ENCODE measurements around the gene TGM6.

DNA sequence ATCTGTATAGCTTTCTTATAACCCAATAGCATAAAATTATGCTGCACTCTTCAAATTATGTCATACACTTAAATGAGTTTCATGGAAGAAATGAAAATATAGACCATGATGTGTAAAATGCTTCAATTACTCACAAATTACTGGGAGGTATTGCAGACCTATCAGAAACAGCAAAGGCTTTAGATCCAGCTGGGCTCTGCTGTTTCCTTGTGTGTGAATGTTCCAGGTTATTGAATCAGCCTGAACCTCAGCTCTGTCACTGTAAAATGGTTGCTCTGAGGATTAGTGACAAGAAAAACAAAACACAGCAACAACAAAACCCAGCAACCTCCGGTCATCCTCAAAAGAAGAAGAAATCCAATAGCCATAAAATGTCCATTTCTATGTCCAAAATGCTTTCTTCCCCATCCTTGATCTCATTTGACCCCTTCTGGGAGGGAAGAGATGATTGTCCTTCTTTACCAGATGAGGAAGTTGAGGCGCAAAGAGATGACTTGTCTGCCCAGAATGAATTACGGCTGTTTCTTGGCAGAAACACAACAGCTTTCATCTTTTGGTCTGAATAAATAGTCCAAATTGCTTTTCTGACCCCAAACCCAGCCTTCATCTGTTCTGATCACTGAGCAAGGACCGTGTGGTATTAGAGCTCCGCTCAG, 42.2 kb upstream of the TGM6 start:
- TF ChIP-seq CTCF (conservative IDR thresholded peaks at IDR 0.05; ENCODE audit: low read length) (no peak), EZH2phosphoT487 (IDR thresholded peaks at IDR 0.05; ENCODE audit: borderline replicate concordance) (no peak)

Measured in Loucy (cell line).